Glomerular endothelial cell (primary cell): ENCODE data around the gene UNKL. TPM values are rescaled to one million over a fixed set of nuclear protein-coding genes. Genes with fewer than 3 reads are reported as not detected.

Experiments
- DNase-seq: peaks from one replicate; pipeline ENCODE4 v3.0.0-alpha.2; 2011; ENCODE audit warnings: low read depth, low spot score; ENCODE audit errors: extremely low read depth
- total RNA-seq: library from RNA; depleted of rRNA; stranded (reverse); fragments of >200 nt; gene quantifications from 2 replicates; pipeline ENCODE4 v1.2.3, GENCODE V29; 2015

The UNKL gene
- 16.7 and 27.3 TPM in 2 replicates for total RNA-seq

- DNase-seq = no peak
Measured at GRCh38 chr16:1414532-1415260, at the start of gene UNKL. Gene UNKL (minus strand): TSS chr16:1414704. CDS start chr16:1414691, 13 bp downstream.

GRCh38 chr16:1461146-1461545 is 46.6 kb upstream of the UNKL start:
- no peak for DNase-seq

GRCh38 chr16:1460602-1461138 is 46.2 kb upstream of the UNKL start:
- no peak for DNase-seq

GRCh38 chr16:1459967-1460366 is 45.5 kb upstream of the UNKL start:
- DNase-seq = no peak

GRCh38 chr16:1458977-1459341 is 44.5 kb upstream of the UNKL start:
- DNase-seq = no peak

GRCh38 chr16:1458336-1458976 is 44.0 kb upstream of the UNKL start:
- no peak for DNase-seq

GRCh38 chr16:1457489-1458245 is 43.2 kb upstream of the UNKL start:
- DNase-seq = no peak

- DNase-seq = no peak
Measured at GRCh38 chr16:1456951-1457350, 42.4 kb upstream of the UNKL start.

GRCh38 chr16:1455190-1456171 is 41.0 kb upstream of the UNKL start:
- DNase-seq = no peak

GRCh38 chr16:1454561-1454960 is 40.1 kb upstream of the UNKL start:
- DNase-seq = no peak

- no peak for DNase-seq
Measured at GRCh38 chr16:1453316-1453715, 38.8 kb upstream of the UNKL start.

- no peak for DNase-seq
Measured at GRCh38 chr16:1452530-1452929, 38.0 kb upstream of the UNKL start.

- no peak for DNase-seq
Measured at GRCh38 chr16:1451702-1452392, 37.3 kb upstream of the UNKL start.

- no peak for DNase-seq
Measured at GRCh38 chr16:1450841-1451240, 36.3 kb upstream of the UNKL start.

GRCh38 chr16:1450218-1450617 is 35.7 kb upstream of the UNKL start:
- DNase-seq = no peak

- no peak for DNase-seq
Measured at GRCh38 chr16:1449201-1449788, 34.8 kb upstream of the UNKL start.

- DNase-seq = no peak
Measured at GRCh38 chr16:1448536-1449116, 34.1 kb upstream of the UNKL start.

- no peak for DNase-seq
Measured at GRCh38 chr16:1447965-1448364, 33.5 kb upstream of the UNKL start.
